OCI-LY3 (cell line): Measurements from ENCODE around the gene NPRL2.

Experiments used
- H2AFZ ChIP-seq: fragments of 200-600, 300-600 bp; shearing (Covaris generic); 2 replicates; pipeline ENCODE4 v1.6.0; 2014; ENCODE audit warnings: antibody characterized with exemption, low read depth, low read length
- H3K27ac ChIP-seq: fragments of 200-600, 300-600 bp; sonication (generic); 2 replicates; pipeline ENCODE4 v1.5.1; 2014; ENCODE audit warnings: mild to moderate bottlenecking, low read length, moderate library complexity, mixed read lengths
- H3K27me3 ChIP-seq: fragments of 200-600, 300-600 bp; sonication (generic); 2 replicates; pipeline ENCODE4 v1.6.1; 2014; ENCODE audit warnings: low read depth, low read length, mixed read lengths
- H3K36me3 ChIP-seq: fragments of 200-600, 300-600 bp; sonication (generic); replicated peaks from 2 replicates; pipeline ENCODE3; 2014; ENCODE audit warnings: low read depth, low read length, mixed read lengths
- H3K4me1 ChIP-seq: fragments of 300-600, 200-600 bp; sonication (generic); 2 replicates; pipeline ENCODE4 v1.6.1; 2014; ENCODE audit warnings: low read length, mixed read lengths
- H3K4me2 ChIP-seq: fragments of 200-600, 300-600 bp; sonication (generic); 2 replicates; pipeline ENCODE4 v1.6.1; 2014; ENCODE audit warnings: low read length, mixed read lengths
- H3K4me3 ChIP-seq: fragments of 300-600, 200-600 bp; sonication (generic); 2 replicates; pipeline ENCODE4 v1.5.1; 2014; ENCODE audit warnings: antibody characterized with exemption, mild to moderate bottlenecking, low read length, moderate library complexity
- H3K79me2 ChIP-seq: fragments of 300-600, 200-600 bp; shearing (Covaris generic); 2 replicates; pipeline ENCODE4 v1.6.1; 2014; ENCODE audit warnings: mild to moderate bottlenecking, low read length, mixed read lengths
- H3K9ac ChIP-seq: fragments of 300-600, 200-600 bp; shearing (Covaris generic); 2 replicates; pipeline ENCODE4 v1.6.0; 2014; ENCODE audit warnings: mild to moderate bottlenecking, low read length, moderate library complexity
- H3K9me3 ChIP-seq: fragments of 200-600, 300-600 bp; shearing (Covaris generic); 2 replicates; pipeline ENCODE4 v1.6.1; 2014; ENCODE audit warnings: low read length, mixed read lengths; ENCODE audit not compliant: insufficient read depth
- H4K20me1 ChIP-seq: fragments of 200-600, 300-600 bp; sonication (generic); 2 replicates; pipeline ENCODE4 v1.6.1; 2016; ENCODE audit warnings: low read length, mixed read lengths; ENCODE audit not compliant: insufficient read depth
- EZH2phosphoT487 ChIP-seq: fragments of 200-600 bp; shearing (Covaris generic); IDR thresholded peaks from 2 replicates; pipeline ENCODE4 v1.6.1; 2018; ENCODE audit warnings: antibody characterized with exemption, mixed run types, low read depth
- TF ChIP-seq, protein P1 (sequence below): fragments of 200-600, 300-600 bp; sonication (generic); IDR thresholded peaks from 2 replicates; pipeline ENCODE4 v1.5.1; 2014; ENCODE audit warnings: antibody characterized with exemption, low read length, low read depth

NPRL2 gene

DNA sequence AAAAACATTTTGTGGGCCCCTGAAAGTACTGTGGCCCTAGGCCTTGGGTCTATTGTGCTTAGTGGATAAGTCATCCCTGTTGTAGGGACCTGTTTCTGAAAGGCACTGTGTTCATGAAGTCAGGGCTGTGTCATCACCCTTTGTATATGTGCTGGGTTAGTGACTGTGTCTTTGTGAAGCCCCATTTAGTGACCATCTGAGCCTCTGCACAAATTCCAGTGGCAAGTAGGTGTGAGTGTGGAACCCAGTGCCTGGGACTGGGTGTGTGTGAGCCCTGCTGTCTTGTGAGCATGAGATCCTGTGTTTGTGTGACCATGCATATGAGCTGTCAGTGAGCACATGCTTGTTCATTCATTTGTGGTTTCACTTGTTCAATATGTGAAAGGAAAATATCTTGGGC is 46.0 kb downstream of the NPRL2 start:
- no peaks in the 10 kb centered on the region for H4K20me1 ChIP-seq
- no peaks in the 10 kb centered on the region for H3K27me3 ChIP-seq
- H3K4me1 ChIP-seq: peaks cover 8% of the 10 kb centered on the region; the same call in 1 of the 2 replicates
- peaks cover 7% of the 10 kb centered on the region for H3K9me3 ChIP-seq
- H3K4me3 ChIP-seq: no peak overlapping the region
- H2AFZ ChIP-seq: no peak overlapping the region
- TF ChIP-seq EZH2phosphoT487: no peak
- TF ChIP-seq, protein P1, sequence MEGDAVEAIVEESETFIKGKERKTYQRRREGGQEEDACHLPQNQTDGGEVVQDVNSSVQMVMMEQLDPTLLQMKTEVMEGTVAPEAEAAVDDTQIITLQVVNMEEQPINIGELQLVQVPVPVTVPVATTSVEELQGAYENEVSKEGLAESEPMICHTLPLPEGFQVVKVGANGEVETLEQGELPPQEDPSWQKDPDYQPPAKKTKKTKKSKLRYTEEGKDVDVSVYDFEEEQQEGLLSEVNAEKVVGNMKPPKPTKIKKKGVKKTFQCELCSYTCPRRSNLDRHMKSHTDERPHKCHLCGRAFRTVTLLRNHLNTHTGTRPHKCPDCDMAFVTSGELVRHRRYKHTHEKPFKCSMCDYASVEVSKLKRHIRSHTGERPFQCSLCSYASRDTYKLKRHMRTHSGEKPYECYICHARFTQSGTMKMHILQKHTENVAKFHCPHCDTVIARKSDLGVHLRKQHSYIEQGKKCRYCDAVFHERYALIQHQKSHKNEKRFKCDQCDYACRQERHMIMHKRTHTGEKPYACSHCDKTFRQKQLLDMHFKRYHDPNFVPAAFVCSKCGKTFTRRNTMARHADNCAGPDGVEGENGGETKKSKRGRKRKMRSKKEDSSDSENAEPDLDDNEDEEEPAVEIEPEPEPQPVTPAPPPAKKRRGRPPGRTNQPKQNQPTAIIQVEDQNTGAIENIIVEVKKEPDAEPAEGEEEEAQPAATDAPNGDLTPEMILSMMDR: no peak
- no peak overlapping the region for H3K27ac ChIP-seq
- H3K36me3 ChIP-seq: peaks cover 3% of the 10 kb centered on the region
- H3K79me2 ChIP-seq: no peaks in the 10 kb centered on the region
- H3K4me2 ChIP-seq: no peak overlapping the region
- no peak overlapping the region for H3K9ac ChIP-seq

DNA sequence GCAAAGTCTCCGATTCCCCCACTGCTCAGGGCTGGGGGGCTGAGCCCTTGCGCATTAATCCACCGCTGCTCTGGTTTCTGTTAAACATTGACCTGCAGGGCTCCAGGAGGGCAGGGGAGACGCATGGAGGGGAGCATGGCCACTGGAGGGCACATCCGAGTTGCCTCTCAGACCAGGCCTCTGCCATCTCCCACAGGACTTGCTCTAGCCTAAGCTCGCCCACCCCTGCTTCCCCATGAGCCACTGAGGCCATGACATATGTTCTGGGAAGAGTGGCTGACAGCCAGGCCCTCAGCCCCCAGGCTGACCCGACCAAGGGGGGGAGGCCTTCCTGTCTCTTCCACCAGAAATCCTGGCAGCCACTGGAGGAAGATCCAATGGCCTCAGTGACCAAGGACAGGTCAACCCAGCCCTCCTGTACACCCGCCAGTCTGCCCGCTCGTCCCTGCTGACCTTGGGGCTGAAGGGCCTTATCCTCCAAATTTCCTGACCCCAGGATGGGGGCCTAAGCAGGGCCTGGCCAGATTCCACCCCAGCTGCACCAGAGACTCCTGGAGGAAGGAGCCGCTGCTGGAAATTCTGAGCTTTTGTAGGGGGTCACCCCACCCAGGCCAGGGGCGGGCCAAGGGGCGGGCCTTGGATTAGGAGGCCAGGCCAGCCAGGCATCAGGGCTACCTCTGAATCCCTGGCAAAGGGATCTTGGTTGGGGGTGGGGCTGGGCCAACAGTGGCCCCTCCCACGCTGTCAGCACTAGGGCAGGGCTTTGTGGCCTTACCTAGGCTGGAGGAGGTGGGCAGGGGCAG is 47.4 kb downstream of the NPRL2 start, which contains the start of gene HYAL1:
HYAL1 (minus strand) TSS at position 562 of the 803 bp plus-strand sequence. CDS start 618 bp downstream, outside the sequence.
- Histone ChIP-seq H3K79me2 (0 out of 2 replicates have a peak, but pooled peaks cover 3% of the 10 kb centered on the region), H3K9ac (no peak within 1 kb of the TSS), H3K4me2 (no peak within 1 kb of the TSS), H3K4me1 (peaks cover 12% of the 10 kb centered on the region), H2AFZ (no peak within 1 kb of the TSS), H4K20me1 (no peaks in the 10 kb centered on the region), H3K9me3 (peaks cover 3% of the 10 kb centered on the region; the same call in 1 of the 2 replicates), H3K4me3 (no peak within 1 kb of the TSS), H3K27me3 (no peaks in the 10 kb centered on the region), H3K27ac (no peak within 1 kb of the TSS), H3K36me3 (no peaks in the 10 kb centered on the region)
- TF ChIP-seq EZH2phosphoT487: no peak
- TF ChIP-seq, protein P1: no peak

DNA sequence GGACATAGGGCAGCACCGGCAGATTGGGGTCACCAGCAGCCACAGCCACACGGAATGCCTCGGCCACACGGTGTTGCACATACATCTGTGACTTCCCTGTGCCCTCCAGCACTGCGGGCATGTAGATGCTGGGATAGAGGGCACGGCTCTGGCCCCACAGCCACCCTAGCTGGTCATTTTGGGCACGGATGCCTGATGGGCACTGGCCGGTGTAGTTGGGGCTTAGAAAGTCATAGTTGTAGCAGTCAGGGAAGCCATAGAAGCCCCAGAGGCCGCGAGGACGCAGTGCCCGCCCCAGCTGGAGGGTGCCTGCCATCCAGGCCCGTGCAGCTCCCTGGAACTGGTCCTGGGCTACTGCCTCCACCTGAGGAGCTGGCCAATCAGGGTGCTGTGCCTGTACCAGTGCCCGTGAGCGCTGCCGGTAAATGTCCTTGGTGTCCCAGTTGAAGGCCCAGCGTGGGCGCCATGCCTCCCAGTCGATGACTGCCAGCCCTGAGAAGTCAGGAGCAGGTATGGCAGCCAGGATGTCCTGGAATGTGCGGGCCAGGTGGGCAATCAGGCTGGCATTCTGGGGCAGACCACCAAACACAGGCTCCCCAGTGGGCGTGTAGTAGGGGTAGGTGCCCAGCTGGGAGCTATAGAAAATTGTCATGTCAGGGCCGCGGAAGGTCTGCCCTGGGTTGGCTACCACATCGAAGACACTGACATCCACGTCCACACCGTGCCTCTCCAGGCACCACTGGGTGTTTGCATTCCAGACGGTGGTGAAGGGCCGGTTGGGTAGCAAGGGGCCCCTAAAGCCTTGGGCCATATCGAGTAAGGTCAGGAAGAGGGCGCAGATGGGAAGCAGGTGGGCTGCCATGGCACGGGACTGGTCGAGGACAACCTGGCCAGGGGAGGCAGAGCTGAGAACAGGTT is 48.2 kb downstream of the NPRL2 start:
- Histone ChIP-seq H3K4me2 (no peak overlapping the region), H2AFZ (no peak overlapping the region), H3K27me3 (no peaks in the 10 kb centered on the region), H3K9me3 (0 out of 2 replicates have a peak, but pooled peaks cover 3% of the 10 kb centered on the region), H4K20me1 (no peaks in the 10 kb centered on the region), H3K79me2 (0 out of 2 replicates have a peak, but pooled peaks cover 7% of the 10 kb centered on the region), H3K27ac (no peak overlapping the region), H3K36me3 (no peaks in the 10 kb centered on the region), H3K4me1 (peaks cover 16% of the 10 kb centered on the region), H3K4me3 (no peak overlapping the region), H3K9ac (no peak overlapping the region)
- TF ChIP-seq EZH2phosphoT487: no peak
- TF ChIP-seq, protein P1: no peak
